ENCODE data around the gene E2F4. TPM values are rescaled to one million over a fixed set of nuclear protein-coding genes. Genes with fewer than 3 reads are reported as not detected.

Gene E2F4
- total and polyA plus RNA-seq, 3 donors from 2014 or later, result 72.5 to 126 (median 110) TPM

DNA sequence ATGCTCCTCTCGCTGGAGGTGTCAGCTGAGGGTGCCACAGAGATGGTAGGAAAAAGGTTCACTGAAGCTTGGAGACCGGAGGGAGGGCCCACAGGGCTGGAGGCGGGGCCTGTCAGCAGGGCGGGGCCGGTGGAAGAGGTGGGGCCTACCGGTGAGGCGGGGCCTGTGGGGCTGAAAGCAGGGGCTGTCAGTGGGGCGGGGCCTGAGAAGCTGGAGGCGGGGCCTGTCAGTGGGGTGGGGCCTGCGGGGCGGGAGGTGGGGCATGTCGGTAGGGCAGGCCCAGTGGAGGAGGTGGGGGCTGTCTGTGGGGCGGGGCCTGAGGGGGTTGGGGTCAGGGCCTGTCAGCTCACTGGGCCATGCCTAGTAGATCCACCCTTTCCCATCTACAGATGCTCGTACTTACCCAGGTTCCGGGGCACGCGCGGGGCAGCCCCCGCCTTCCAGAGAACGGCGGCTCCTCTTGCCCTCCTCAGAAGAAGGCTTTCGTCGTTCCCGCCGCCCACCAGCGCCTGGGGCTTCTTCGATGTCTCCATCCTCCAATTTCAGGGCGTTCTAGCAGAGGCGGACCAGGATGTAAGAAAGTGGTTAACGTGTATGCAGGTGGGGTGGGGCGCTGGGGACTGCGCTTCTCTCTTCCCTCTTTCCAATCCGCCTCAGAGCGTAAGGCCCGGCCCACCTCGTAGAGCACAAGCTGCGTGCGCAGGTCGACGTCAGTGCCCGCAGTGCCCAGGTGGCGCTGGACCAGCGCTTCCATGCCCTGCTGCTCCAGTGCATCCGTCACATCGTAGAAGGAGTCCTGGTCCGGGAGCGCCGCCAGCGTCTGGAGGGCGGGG lies 44.8 kb downstream of the E2F4 start:
- intact Hi-C loops (cut with DNase I; ENCODE audit: low total_unique reads), result no loop called here
- 58 to 70% methylated on average over 41 to 50 of the region's 50 CpGs for WGBS, 2 donors
- Histone ChIP-seq H3K36me3 (ENCODE audit: low read depth, missing control alignments) (no peaks in the 10 kb centered on the region), H3K9me3 (no peaks in the 10 kb centered on the region), H3K4me3 (peak overlapping the region in 1 of 2 donors; percentile 20), H3K27me3 (no peaks in the 10 kb centered on the region), H3K27ac (no peak overlapping the region), H3K4me1 (peaks cover 12% of the 10 kb centered on the region)
- TF ChIP-seq POLR2A (IDR thresholded peaks at IDR 0.05), result no peak
- DNase-seq, result peak; percentile 80

DNA sequence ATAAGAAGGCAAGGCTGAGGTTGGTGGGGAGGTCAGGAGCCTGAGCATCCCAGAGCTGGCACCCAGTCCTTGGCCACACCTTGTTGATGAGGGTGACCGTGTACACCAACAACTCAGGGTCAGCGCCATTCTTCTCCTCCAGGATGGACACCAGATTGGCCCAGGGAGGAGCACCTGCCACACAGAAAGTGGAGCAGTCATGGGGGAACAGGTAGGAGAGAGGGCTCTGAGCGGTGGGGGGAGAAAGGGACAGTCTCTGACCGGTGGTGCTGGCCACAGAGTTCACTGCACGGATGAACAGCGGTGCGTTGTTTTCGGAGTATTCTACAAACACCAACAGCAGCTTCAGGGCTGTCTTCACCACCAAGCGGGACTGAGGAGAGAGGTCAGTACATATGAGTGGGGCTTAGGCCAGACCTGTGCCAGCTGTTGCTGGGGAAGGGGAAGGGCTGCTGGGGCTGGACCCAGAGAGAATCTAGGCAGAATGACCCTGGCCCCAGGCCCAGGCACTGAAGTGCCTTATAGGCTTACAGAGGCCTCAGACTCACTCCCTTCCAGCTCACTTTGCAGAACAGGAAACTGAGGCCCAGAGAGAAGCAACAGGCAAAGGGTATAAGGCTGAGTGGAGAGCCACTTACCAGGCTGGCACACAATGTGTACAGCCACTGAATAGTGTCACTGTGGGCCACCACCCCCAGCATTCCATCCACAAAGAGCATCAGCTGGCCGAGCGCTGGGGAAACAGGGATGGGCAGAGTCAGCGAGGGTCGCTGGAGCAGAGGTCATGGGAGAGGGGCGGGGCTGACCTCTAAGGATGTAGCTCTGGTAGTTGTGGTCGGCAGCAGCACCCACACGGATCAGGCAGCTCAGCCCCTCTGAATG lies 45.7 kb downstream of the E2F4 start:
- Histone ChIP-seq H3K27me3 (no peaks in the 10 kb centered on the region), H3K9me3 (no peaks in the 10 kb centered on the region), H3K4me1 (peaks cover 16% of the 10 kb centered on the region), H3K36me3 (ENCODE audit: low read depth, missing control alignments) (no peaks in the 10 kb centered on the region), H3K27ac (no peak overlapping the region), H3K4me3 (no peak overlapping the region)
- DNase-seq, result no peak
- TF ChIP-seq, protein P1, sequence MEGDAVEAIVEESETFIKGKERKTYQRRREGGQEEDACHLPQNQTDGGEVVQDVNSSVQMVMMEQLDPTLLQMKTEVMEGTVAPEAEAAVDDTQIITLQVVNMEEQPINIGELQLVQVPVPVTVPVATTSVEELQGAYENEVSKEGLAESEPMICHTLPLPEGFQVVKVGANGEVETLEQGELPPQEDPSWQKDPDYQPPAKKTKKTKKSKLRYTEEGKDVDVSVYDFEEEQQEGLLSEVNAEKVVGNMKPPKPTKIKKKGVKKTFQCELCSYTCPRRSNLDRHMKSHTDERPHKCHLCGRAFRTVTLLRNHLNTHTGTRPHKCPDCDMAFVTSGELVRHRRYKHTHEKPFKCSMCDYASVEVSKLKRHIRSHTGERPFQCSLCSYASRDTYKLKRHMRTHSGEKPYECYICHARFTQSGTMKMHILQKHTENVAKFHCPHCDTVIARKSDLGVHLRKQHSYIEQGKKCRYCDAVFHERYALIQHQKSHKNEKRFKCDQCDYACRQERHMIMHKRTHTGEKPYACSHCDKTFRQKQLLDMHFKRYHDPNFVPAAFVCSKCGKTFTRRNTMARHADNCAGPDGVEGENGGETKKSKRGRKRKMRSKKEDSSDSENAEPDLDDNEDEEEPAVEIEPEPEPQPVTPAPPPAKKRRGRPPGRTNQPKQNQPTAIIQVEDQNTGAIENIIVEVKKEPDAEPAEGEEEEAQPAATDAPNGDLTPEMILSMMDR (IDR thresholded peaks at IDR 0.05), result no peak
- TF ChIP-seq POLR2A (IDR thresholded peaks at IDR 0.05), result no peak
- WGBS, 2 donors, result 81 to 84% methylated on average over 8 to 16 of the region's 16 CpGs
- intact Hi-C loops (cut with DNase I; ENCODE audit: low total_unique reads), result no loop called here

DNA sequence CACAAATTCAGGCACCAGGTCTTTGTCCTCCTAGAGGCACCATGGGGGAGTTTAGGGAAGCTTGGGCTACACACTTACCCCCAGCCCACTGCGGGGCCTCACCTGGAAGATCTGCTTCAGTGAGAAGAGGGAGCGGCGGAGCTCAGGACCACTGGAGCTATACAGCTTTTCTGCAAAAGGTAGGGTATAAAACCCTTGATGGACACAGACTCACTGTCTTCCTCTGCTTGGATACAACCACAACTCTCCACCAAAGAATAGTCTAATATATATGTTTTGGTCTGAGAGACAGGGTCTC lies 46.3 kb downstream of the E2F4 start:
- H3K27ac ChIP-seq, result no peak overlapping the region
- H3K4me1 ChIP-seq, result peaks cover 17% of the 10 kb centered on the region
- H3K9me3 ChIP-seq, result no peaks in the 10 kb centered on the region
- 96 to 100% methylated on average over 1 to 3 of the region's 3 CpGs for WGBS, 2 donors
- H3K27me3 ChIP-seq, result no peaks in the 10 kb centered on the region
- no peak overlapping the region for H3K4me3 ChIP-seq
- H3K36me3 ChIP-seq (ENCODE audit: low read depth, missing control alignments), result no peaks in the 10 kb centered on the region
- DNase-seq, result no peak
- TF ChIP-seq POLR2A (IDR thresholded peaks at IDR 0.05), result no peak
- TF ChIP-seq, protein P1 (IDR thresholded peaks at IDR 0.05), result no peak
- intact Hi-C loops (cut with DNase I; ENCODE audit: low total_unique reads), result no loop called here

DNA sequence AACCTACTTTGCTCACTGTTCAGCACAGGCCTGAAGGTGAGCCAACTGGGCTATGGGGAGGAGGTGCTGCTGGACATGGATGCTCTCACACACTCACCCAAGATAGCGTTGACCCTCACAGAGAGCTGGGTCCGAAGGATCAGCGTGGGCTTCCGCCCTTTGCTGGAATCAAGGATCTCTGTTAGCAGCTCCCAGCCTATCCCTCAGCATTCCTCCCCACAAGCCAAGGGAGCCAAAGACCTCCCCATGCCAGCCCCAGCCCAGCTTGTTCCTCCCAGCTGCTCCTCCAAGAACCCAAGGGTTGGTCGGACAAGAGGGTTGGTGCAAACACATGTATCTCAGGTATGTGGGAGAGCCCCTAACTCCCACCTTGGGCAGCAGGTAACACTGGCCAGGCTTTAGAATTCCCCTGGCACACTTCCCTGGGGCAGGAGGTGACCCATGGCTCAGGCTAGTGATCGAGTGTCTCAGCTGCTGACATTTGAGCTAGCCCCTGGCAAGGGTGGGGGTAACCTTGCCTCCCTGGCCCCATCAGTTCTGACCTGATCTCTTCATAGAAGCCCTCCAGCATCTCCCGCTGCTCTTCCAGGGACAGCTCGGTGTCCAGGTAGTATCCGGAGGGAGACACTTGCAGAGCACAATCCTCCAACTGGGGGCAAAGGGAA lies 47.0 kb downstream of the E2F4 start:
- intact Hi-C loops (cut with DNase I; ENCODE audit: low total_unique reads), result no loop called here
- H3K9me3 ChIP-seq, result no peaks in the 10 kb centered on the region
- H3K4me3 ChIP-seq, result no peak overlapping the region
- no peaks in the 10 kb centered on the region for H3K27me3 ChIP-seq
- TF ChIP-seq POLR2A (IDR thresholded peaks at IDR 0.05), result no peak
- TF ChIP-seq, protein P1 (IDR thresholded peaks at IDR 0.05), result no peak
- H3K36me3 ChIP-seq (ENCODE audit: low read depth, missing control alignments), result no peaks in the 10 kb centered on the region
- DNase-seq, result no peak
- H3K4me1 ChIP-seq, result peaks cover 20% of the 10 kb centered on the region
- no peak overlapping the region for H3K27ac ChIP-seq
- WGBS, 2 donors, result 95 to 100% methylated on average over 4 to 9 of the region's 9 CpGs

DNA sequence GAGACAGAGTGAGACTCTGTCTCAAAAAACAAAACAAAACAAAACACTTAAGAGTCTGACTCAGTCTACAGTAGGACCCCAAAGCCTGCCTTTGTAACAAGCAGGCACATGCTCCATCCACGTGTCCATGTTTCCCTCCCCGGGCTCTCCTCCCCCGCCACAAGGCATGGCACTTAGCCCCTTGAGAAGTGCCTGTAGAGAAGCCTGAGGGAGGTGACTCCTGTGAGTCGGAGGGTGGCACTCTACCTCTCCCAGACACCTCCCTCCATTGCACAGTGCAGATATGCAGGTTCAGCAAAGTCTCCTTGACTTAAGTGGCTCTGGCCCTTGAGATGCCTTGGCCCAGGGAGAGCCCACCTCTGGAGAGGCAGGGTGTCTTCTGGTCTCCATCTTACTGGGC lies 48.6 kb downstream of the E2F4 start:
- TF ChIP-seq POLR2A (IDR thresholded peaks at IDR 0.05), result no peak
- TF ChIP-seq, protein P1 (IDR thresholded peaks at IDR 0.05), result no peak
- DNase-seq, result no peak
- peak overlapping the region; percentile 31 to 75 for H3K27ac ChIP-seq
- H3K4me3 ChIP-seq, result no peak overlapping the region
- intact Hi-C loops (cut with DNase I; ENCODE audit: low total_unique reads), result no loop called here
- no peaks in the 10 kb centered on the region for H3K9me3 ChIP-seq
- peaks cover 34% of the 10 kb centered on the region for H3K4me1 ChIP-seq
- H3K27me3 ChIP-seq, result no peaks in the 10 kb centered on the region
- H3K36me3 ChIP-seq (ENCODE audit: low read depth, missing control alignments), result no peaks in the 10 kb centered on the region
- 70 to 79% methylated on average over 4 of the region's 4 CpGs for whole genome bisulfite sequencing, 2 donors

All from testis (tissue), 3 donors.